PC-3 (cell line): Measurements from ENCODE around the gene SLC35F1. TPM values are rescaled to one million over a fixed set of nuclear protein-coding genes. Genes with fewer than 3 reads are reported as not detected.

ENCODE experiments used
- ATAC-seq: fragments of 200-7000 bp; cut with Tn5 transposase; 2 replicates; pipeline ENCODE4 v1.9.1; 2020; ENCODE audit warnings: mild to moderate bottlenecking, moderate library complexity
- BruUV-seq: library from RNA; stranded (reverse); fragments of 400-500 nt; replicated peaks from 2 replicates; lab custom pipeline; 2021; lab: Mats Ljungman, UMichigan
- CTCF ChIA-PET: fragments of 300-600 bp; sonication (Branson Sonifier 250); formaldehyde crosslinking; loops from one replicate; lab custom pipeline; 2022; ENCODE audit warnings: antibody characterized with exemption; lab: Charles Lee
- POLR2A ChIA-PET: fragments of 300-600 bp; sonication (Branson Sonifier 250); formaldehyde crosslinking; loops from one replicate; lab custom pipeline; 2022; ENCODE audit warnings: antibody characterized with exemption; ENCODE audit not compliant: unreplicated experiment; lab: Charles Lee
- DNase-seq: peaks from one replicate; pipeline ENCODE4 v3.0.0-alpha.2; 2015
- H2AFZ ChIP-seq: fragments of 300-600 bp; sonication (generic); 2 replicates; pipeline ENCODE4 v1.6.0; 2016; ENCODE audit warnings: antibody characterized with exemption, low read length
- H3F3A ChIP-seq: fragments of 300-600 bp; sonication (generic); one replicate; pipeline ENCODE4 v1.6.0; 2017; ENCODE audit warnings: antibody characterized with exemption, low read length, control low read depth, mild to moderate bottlenecking; ENCODE audit not compliant: unreplicated experiment
- H3K27ac ChIP-seq: fragments of 300-600 bp; sonication (generic); 2 replicates; pipeline ENCODE4 v1.5.1; 2016; ENCODE audit warnings: mild to moderate bottlenecking, low read length
- H3K27me3 ChIP-seq: fragments of 300-600 bp; sonication (generic); 2 replicates; pipeline ENCODE4 v1.6.1; 2016; ENCODE audit warnings: low read length, mixed read lengths
- H3K36me3 ChIP-seq: fragments of 300-600 bp; sonication (generic); 2 replicates; pipeline ENCODE4 v1.6.1; 2016; ENCODE audit warnings: low read depth, mixed run types, low read length, mixed read lengths
- H3K4me1 ChIP-seq: fragments of 300-600 bp; sonication (generic); 2 replicates; pipeline ENCODE4 v1.5.1; 2016; ENCODE audit warnings: low read length; ENCODE audit not compliant: insufficient read depth
- H3K4me2 ChIP-seq: fragments of 300-600 bp; sonication (generic); 2 replicates; pipeline ENCODE4 v1.6.0; 2016; ENCODE audit warnings: low read length
- H3K4me3 ChIP-seq: fragments of 300-600 bp; sonication (generic); 2 replicates; pipeline ENCODE4 v1.5.1; 2016; ENCODE audit warnings: mild to moderate bottlenecking, low read length, mixed read lengths
- H3K79me2 ChIP-seq: fragments of 300-600 bp; sonication (generic); 2 replicates; pipeline ENCODE4 v1.6.1; 2017; ENCODE audit warnings: low read length, mixed read lengths
- H3K9ac ChIP-seq: fragments of 300-600 bp; sonication (generic); 2 replicates; pipeline ENCODE4 v1.6.0; 2016; ENCODE audit warnings: mild to moderate bottlenecking, low read length
- H3K9me2 ChIP-seq: fragments of 300-600 bp; sonication (generic); replicated peaks from 2 replicates; pipeline ENCODE4 v1.6.1; 2016; ENCODE audit warnings: mixed run types, low read length, mixed read lengths
- H3K9me3 ChIP-seq: fragments of 300-600 bp; sonication (generic); 2 replicates; pipeline ENCODE4 v1.6.1; 2016; ENCODE audit warnings: low read length, mixed read lengths
- H4K20me1 ChIP-seq: fragments of 300-600 bp; sonication (generic); 2 replicates; pipeline ENCODE4 v1.6.1; 2016; ENCODE audit warnings: low read length, mixed read lengths
- EZH2 ChIP-seq: fragments of 300-600 bp; sonication (generic); IDR thresholded peaks from one replicate; pipeline ENCODE4 v1.6.1; 2017; ENCODE audit warnings: antibody characterized with exemption, mild to moderate bottlenecking, low read length; ENCODE audit not compliant: unreplicated experiment
- EZH2phosphoT487 ChIP-seq: fragments of 300-600 bp; sonication (generic); IDR thresholded peaks from 2 replicates; pipeline ENCODE4 v1.6.1; 2018; ENCODE audit warnings: mild to moderate bottlenecking, antibody characterized with exemption, low read length, borderline replicate concordance
- intact Hi-C: fragments of 100-400 bp; cut with micrococcal nuclease; formaldehyde crosslinking; loops from 2 replicates; pipeline ENCODE4 v1.9.0; 2023
- total RNA-seq: library from RNA; depleted of rRNA; stranded (reverse); fragments of >200 nt; gene quantifications from 2 replicates; pipeline ENCODE4 v1.2.3, GENCODE V29; 2014
- TF ChIP-seq, protein P1 (sequence below): fragments of 300-600 bp; sonication (generic); conservative IDR thresholded peaks from 2 replicates; pipeline ENCODE4 v1.5.1; 2017; ENCODE audit warnings: antibody characterized with exemption, low read depth, mild to moderate bottlenecking, low read length

Gene SLC35F1
- total RNA-seq, 1 experiment from 2014 or later = not detected

DNA sequence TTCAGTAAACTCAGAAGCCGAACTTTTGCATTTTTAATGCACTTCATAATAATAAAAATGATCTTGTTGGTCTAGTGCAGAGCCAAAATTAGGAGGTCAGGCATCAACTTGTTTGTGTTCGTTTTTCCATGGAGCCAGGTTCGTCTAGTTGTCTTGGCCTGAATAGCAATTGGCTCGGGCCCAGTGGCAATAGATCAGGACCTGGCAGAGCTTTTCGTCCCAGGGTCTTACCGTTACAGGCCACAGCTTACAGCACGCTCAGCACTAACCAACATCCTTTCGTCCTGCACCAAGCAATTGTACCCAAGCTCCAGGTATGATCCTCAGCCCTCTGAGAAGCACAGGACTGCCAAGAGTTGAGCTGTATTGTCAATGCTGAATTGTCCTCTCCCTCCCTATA, 400.5 kb downstream of the SLC35F1 start:
- Histone ChIP-seq H3F3A (no peaks in the 10 kb centered on the region), H3K27ac (no peak overlapping the region), H2AFZ (no peak overlapping the region), H3K4me2 (no peak overlapping the region), H3K27me3 (no peaks in the 10 kb centered on the region), H3K9me3 (no peaks in the 10 kb centered on the region), H3K4me1 (no peaks in the 10 kb centered on the region), H3K36me3 (no peaks in the 10 kb centered on the region), H3K4me3 (no peak overlapping the region), H4K20me1 (no peaks in the 10 kb centered on the region), H3K9me2 (no peaks in the 10 kb centered on the region), H3K9ac (no peak overlapping the region), H3K79me2 (no peaks in the 10 kb centered on the region)
- DNase-seq (no peak), ATAC-seq (no peak)
- TF ChIP-seq, protein P1, sequence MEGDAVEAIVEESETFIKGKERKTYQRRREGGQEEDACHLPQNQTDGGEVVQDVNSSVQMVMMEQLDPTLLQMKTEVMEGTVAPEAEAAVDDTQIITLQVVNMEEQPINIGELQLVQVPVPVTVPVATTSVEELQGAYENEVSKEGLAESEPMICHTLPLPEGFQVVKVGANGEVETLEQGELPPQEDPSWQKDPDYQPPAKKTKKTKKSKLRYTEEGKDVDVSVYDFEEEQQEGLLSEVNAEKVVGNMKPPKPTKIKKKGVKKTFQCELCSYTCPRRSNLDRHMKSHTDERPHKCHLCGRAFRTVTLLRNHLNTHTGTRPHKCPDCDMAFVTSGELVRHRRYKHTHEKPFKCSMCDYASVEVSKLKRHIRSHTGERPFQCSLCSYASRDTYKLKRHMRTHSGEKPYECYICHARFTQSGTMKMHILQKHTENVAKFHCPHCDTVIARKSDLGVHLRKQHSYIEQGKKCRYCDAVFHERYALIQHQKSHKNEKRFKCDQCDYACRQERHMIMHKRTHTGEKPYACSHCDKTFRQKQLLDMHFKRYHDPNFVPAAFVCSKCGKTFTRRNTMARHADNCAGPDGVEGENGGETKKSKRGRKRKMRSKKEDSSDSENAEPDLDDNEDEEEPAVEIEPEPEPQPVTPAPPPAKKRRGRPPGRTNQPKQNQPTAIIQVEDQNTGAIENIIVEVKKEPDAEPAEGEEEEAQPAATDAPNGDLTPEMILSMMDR = no peak
- TF ChIP-seq EZH2phosphoT487 (no peak), EZH2 (no peak)
- intact Hi-C loops = no loop called here
- POLR2A ChIA-PET = no interaction called here
- no TSS peak for BruUV-seq
- CTCF ChIA-PET = no interaction called here

DNA sequence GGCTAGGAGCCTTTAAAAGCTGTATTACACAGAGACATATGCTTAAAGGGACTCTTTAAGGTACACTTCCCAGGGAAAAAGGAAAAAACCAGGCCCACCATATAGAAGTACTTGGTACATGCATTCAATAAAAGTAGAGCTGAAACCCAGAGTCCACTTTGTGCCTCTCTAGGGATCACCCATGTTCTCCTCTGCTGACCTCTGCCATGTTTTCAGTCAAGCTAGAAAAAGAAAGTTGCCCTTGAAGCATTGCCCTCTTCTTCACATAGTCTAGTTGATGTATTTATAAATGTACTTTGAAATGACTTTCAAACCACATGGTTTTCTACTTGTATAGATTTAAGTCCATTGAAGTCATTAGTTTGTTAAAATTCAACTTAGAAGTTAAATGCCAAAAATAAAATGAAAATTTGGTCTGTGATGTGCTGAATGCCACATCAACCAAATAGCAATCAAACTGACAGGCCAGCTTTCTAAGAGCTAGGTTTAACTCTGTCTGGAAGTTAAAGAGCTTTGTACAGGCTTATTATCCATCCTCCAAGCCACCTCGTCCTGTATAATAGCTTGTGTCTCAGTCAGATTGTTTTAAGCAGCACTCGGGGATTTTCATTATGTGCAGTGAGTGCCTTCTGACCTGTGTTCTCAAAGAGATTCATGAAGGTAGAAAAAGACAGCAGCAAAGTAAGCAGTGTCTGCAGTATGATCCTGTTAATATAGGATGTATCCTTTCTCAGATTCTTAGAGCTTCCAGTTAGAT, 402.5 kb downstream of the SLC35F1 start:
- no peaks in the 10 kb centered on the region for H4K20me1 ChIP-seq

More for the DNA sequence above, 402.5 kb downstream of the SLC35F1 start:
- Histone ChIP-seq H3K9me3 (no peaks in the 10 kb centered on the region), H3K9me2 (no peaks in the 10 kb centered on the region), H3K4me3 (no peak overlapping the region), H3K79me2 (no peaks in the 10 kb centered on the region), H3K9ac (no peak overlapping the region), H3K4me2 (no peak overlapping the region), H2AFZ (no peak overlapping the region), H3K27ac (no peak overlapping the region), H3F3A (no peaks in the 10 kb centered on the region), H3K27me3 (no peaks in the 10 kb centered on the region), H3K4me1 (no peaks in the 10 kb centered on the region), H3K36me3 (no peaks in the 10 kb centered on the region)
- no TSS peak for BruUV-seq
- TF ChIP-seq EZH2phosphoT487 (no peak), EZH2 (no peak)
- TF ChIP-seq, protein P1 = no peak
- ChIA-PET CTCF (no interaction called here), POLR2A (no interaction called here)
- ATAC-seq (no peak), DNase-seq (no peak)
- intact Hi-C loops = no loop called here
